ENCODE measurements around the gene PPP4R2.

GRCh38 chr3:72960812-72961518 lies 35.6 kb upstream of the PPP4R2 start:
- TF ChIP-seq NFXL1 (CRISPR knock-in tag; IDR thresholded peaks at IDR 0.05) (no peak), ZNF197 (CRISPR knock-in tag; IDR thresholded peaks at IDR 0.05; ENCODE audit: low read depth) (no peak), YY1 (IDR thresholded peaks at IDR 0.05; ENCODE audit: borderline replicate concordance in 1 of 3, control insufficient read depth in 1 of 3, extremely low read depth in 1 of 3, insufficient read depth in 3 of 3, insufficient read length in 1 of 3, insufficient replicate concordance in 2 of 3, low read depth in 1 of 3, low read length in 2 of 3) (no peak), ZBTB7A (IDR thresholded peaks at IDR 0.05; ENCODE audit: borderline replicate concordance, control insufficient read depth, low read depth, low read length) (no peak), CREM (IDR thresholded peaks at IDR 0.05; ENCODE audit: low read depth) (no peak), CEBPG (CRISPR knock-in tag; IDR thresholded peaks at IDR 0.05) (no peak), CEBPG (tag; conservative IDR thresholded peaks at IDR 0.05 in 1 of 2, IDR thresholded peaks at IDR 0.05 in 1 of 2) (peak; percentile 46 to 67; a peak in 3 of 4 replicates), CTCF (IDR thresholded peaks at IDR 0.05 in 2 of 3, conservative IDR thresholded peaks at IDR 0.05 in 1 of 3; ENCODE audit: insufficient read depth in 2 of 3, low read depth in 1 of 3, low read length in 3 of 3) (no peak), TBL1XR1 (IDR thresholded peaks at IDR 0.05; ENCODE audit: low read length in 2 of 2) (no peak), ZNF3 (CRISPR knock-in tag; IDR thresholded peaks at IDR 0.05) (no peak)
